Fibroblast of skin of back (primary cell): ENCODE data around the gene RNU1-4.
"Not testable (repeated sequence)": the region's sequence is repeated elsewhere in the genome, so short reads cannot be mapped to it uniquely, and the experiment has no call there.

Experiments used
- DNase-seq: peaks from one replicate; pipeline ENCODE4 v3.0.0-alpha.2; 2013

RNU1-4 gene

DNA sequence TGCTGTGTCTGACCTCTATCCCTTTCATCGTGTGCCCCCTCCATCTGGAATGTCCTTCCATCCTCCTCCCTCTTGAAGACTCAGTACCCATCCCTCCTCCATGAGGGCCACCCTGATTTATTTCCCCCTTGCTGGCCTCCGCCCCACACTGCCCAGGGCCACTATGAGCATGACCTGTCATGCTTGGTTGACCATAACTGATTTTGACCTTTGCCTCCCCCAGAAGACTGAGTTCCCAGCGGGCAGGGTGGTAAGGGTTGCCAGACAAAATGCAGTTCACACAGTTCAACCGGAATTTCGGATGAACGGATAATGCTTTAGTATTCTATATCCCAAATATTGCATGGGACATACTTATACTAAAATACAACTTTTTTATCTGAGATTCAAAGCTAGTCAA, 31.6 kb upstream of the RNU1-4 start:
- DNase-seq = not testable (repeated sequence)

DNA sequence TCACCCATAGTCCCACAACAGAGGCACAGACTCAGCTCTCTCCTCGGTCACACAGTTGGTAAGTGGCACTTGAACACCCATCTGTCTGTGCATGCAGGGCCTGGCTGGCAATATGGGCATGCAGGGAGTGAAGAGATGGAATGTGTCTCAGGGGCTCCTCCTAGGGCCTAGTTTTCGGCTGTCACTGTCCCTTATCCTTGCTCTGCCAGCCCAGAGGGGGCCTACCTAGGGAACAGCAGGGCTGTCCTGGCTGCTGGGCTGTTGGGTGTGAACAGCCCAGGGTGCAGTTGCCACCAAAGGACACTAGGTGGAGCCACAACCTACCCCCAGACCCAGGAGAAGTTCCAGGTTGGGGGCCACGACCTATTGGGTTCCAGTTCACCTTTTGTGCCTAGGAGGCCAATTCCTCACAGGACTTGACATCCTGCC, 30.6 kb upstream of the RNU1-4 start:
- DNase-seq = not testable (repeated sequence)

DNA sequence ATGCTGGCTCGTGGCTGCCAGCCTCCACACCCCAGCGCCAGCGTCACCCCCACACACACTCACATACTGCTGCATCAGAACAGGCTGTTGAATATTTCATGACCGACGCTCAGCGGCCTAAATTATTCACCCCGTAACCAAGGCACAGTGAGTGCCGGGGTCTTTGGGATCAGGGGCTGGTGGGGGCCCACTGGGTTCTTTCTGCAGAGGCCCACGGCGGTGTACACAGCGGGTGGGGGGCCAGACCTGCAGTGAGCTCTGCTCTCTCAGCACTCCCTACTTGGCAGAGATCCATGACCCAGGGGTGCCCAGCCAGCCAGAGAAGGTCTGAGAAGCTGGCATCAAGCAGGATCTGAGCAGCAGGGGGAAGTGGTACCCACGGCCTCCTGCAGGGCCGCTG, 29.7 kb upstream of the RNU1-4 start:
- not testable (repeated sequence) for DNase-seq

DNA sequence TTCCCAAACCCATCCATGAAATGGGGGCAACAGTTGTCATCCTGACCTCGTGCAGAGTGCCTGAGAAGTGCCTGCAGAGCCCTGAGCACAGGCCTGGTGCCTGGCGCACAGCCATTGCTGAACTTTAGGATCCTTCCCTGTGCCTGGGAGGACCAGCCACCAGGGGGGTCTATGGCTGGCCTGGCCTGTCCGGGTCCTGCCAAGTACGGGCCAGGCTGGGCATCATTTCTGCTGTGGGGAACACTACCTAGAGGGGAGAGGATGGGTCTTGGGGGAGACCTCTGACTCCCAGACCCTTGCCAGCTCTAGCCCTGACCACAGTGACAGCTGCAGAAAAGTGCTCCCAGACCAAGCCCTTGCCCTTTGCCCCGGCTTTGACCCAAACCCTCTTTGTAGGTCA, 28.2 kb upstream of the RNU1-4 start:
- DNase-seq = not testable (repeated sequence)

DNA sequence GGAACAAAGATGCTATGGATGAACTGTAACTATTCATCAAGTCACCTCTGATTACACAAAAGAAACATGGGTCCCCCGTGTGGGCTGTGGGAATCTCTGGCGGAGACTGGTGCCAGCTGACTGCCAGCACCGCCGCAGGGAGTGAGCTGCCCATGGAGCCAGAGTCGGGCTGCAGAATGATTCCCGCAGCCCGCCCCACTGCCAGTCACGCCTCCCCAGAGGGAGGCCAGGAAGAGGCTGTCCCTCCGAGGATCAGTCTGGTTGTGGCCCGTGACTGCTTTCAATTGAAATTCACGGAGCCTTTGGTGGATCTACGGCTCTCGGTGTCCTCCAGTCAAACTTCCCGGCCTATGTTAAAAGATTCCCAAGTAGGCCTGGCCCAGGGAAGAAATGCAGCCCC, 27.7 kb upstream of the RNU1-4 start:
- not testable (repeated sequence) for DNase-seq

DNA sequence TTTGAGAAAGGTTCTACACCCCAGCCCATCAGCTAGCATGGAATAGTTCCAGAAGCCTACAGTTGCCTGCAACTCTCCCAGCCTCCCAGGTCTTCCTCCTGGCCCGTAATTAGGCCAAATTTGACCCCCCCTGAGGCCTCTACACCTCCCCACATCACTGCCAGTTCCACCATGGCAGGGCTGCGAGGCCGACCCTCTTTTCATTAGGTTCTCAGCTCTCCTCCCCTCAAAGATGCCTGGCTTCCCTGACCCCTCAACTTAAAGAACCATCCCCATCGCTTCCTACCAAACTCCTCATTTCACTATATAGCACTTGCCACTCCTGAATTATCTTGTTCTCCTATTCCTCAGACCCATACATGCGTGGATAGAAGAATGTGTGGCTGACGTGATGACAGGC, 27.3 kb upstream of the RNU1-4 start:
- not testable (repeated sequence) for DNase-seq

DNA sequence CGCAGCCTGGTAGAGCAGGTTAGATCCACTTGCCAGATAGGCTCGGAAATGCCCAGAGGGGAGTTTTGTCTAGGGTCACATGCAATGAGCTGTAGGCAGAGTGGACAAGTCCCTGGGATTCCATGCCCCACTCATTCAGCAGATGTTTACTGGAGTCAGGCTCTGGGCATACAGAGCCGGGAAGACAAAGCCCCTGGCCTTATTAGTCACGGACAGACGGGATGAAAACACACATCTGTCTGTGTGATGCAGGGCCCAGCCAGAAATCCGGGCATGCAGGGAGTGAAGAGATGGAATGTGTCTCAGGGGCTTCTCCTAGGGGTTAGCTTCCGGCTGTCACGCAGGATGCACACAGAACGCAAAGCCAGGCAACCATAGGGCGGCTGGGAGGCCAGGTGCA, 26.8 kb upstream of the RNU1-4 start:
- not testable (repeated sequence) for DNase-seq

DNA sequence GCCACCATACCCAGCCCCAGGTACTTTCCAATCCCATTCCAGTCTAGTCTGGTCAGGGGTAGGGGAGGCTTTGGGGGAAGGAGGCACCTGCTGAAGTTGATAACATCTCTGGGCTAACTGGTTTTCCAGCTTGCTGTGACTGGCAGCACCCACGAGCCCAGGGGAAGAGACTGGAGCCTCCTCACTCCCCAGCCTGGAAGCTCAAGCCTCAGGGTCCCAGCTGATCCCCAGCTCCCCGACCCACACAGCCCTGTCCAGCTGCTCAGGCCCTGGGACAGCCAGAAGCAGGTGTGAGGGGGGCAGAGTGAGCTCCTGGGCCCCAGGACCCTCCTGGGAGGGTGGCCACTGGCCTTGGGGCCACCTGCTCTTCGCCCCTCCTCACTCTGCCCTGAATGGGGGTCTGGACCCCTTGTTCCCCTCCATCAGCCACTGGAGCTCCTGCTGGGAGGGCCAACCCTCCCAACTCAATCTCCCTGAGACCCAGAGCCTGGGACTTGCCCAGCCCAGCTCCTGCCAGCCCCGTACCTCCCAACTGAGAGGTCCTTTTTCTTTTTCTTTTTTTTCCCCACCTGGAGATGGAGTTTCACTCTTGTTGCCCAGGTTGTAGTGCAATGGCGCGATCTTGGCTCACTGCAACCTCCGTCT, 23.5 kb upstream of the RNU1-4 start:
- DNase-seq = no peak

DNA sequence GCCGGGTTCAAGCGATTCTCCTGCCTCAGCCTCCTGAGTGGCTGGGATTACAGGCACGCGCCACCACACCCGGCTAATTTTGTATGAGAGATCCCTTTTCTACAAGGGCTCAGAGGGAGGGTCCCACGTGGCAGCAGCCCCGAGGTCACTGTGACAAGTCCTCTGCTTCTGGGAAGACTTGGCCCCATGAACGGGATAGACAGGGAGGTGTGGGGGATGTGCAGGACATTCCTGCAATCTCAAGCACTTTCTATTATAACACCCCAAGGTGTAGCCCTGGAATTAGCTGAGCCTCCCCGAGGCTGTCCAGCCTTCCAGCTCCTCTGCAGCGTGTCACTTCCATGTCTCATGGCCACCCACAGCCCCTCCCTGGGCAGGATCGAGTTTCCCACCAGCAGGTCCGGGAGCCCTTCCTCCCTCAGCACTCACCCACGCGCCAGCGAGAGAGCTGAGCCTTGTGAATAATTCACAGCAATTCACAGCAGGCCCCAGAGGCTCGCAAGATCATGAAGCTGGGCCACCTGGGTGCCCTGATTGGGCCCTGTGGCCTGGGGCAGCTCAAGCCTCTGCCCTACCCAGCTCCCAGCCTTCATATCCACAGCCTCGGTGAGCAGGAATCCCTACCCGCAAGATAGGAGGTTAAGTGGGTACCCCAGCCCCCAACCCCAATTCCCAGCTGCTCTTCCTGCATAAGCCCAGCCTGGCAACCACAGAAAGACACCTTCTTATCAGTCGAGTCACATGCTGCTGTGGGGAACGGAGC, 22.8 kb upstream of the RNU1-4 start:
- DNase-seq = no peak

DNA sequence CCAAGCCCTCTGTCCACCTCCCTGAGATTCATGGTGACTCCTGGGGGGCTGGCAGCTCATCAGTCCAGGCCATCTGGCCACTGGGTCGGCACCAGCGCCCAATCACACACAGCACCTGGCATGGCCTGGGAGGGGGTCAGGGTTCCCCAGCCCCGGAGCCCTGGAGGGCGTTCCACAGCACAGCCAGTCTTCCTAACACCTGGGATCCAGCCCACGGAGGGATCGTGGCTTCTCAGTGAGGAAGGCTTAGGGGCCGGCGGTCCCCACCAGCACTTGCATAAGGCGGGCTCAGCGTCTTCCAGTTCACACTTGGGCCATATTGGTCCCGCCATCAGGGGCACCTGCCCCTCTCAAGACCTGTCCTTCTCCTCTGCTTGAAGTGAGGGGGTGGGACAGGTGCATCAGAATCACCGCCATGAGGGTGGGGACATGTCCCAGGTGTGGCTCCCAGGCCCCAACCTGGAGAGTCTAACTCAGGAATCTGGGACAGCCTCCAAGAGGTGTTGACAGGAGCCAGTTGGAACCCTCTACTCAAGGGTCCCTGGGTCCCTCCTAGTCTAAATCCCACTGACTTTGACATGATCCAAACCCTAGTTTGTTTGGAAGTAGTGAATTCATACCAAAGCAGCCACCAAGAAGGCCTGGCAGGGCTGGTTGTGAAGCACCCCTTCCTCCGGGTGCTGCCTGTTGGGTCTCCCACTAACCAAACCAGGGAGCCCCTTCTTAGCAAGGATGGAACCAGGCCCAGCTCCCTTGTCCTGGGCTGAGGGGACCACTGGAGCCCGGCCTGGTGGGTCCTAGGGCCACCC, 22.0 kb upstream of the RNU1-4 start:
- DNase-seq = not testable (repeated sequence)

DNA sequence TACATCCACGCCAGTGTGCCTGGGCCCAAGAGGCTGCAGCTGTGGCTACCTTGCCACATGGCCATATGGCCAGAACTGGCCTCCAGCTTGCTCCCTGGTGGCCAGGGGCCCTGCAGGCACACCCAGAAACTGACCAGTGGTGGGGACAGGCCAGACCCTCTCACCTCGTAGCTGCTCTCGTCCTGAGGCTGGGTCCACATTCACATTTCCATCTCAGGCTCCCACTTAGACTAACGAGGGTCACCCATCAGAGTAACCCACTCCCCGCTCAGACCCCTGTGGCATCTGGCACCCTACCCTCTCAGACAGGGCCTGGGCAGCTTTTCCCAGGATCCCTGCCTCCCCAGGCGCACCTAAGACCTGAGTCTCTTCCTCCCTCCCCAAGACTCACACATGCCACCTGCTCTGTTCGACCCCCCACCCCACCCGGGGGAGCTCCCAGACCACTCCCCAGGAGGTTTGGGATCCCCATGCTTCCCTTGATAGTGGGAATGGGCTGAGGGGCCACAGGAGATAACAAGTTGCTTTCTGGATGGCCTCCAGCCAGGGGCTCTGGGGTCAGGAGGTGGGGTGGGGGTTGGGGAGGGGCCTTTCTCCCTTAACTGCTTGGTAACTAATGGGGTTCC, 21.3 kb upstream of the RNU1-4 start:
- no peak for DNase-seq

DNA sequence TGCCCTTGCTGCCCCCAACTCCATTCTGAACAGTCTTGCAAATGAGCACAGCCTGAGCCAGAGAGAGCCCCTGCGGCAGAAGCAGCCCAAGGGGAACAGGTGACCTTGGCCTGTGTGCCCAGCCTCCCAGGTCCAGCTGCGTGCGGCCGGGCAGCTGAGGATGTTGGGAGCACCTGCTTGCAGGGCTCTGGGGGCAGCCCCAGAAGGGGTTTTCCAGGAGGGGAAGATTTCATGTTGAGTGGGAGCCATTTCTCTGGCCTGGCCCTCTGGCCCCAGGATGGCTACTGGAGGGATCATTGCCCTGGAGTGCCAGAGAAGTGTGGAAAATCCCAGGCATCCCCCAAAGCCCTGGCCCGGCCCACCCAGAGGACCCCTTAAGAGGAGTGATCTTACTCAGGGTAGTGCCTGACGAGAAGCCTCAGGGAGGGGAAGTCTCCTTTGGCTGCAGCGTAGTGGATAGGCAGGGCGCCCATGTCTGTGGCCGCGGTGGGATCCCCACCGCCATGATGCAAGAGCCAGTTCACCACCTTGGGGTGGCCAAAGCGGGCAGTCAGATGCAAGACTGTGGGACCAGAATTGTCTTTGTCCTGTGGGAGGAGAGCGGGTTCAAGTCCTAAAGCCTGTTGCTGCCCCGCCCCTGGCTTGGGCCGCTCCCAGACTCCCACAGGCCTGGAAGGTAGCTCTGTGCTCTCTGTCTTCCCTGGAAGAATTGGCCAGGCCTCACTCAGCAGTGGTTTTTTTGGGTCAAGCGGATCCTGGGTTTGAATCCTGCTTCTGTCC, 20.6 kb upstream of the RNU1-4 start:
- no peak for DNase-seq

DNA sequence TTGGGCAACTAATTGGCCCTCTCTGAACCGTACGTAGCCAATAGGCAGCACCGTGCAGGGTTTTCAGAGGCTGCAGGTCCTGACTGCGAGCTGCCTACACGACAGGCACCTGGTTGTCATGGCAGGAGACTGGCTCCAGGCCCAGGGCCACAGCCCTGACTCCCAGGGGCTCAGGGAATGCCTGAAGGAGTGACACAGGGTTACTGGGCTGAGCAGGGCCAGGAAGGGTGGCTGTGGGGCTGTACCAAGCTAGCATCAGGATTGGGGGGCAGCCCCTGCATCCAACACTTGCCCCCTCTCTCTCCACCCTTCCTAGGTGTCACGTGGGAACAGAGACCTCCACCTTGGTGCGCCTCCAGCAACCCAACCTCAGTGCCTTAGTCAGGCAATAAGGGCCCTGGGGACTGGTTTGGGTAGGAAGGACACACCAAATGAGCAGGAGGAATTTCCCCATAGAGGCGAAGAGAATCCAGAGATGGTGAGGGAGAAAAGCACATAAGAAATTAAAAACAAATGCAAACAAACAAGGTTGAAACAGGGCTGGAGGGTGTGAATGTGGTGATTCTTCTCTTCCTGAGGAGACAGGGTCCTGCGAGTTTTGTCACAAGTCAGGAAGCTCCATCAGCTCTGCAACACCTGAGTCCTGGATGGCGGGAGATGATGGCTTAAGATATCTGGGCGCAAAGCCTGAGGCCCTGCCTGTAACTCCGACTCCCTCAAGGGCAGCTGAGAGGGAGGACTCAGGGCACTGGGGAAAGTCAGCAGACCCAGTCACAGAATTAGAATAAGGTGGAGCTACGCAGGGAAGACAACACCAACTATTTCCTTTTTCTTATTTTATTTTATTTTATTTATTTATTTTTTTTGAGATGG, 19.7 kb upstream of the RNU1-4 start:
- no peak for DNase-seq

DNA sequence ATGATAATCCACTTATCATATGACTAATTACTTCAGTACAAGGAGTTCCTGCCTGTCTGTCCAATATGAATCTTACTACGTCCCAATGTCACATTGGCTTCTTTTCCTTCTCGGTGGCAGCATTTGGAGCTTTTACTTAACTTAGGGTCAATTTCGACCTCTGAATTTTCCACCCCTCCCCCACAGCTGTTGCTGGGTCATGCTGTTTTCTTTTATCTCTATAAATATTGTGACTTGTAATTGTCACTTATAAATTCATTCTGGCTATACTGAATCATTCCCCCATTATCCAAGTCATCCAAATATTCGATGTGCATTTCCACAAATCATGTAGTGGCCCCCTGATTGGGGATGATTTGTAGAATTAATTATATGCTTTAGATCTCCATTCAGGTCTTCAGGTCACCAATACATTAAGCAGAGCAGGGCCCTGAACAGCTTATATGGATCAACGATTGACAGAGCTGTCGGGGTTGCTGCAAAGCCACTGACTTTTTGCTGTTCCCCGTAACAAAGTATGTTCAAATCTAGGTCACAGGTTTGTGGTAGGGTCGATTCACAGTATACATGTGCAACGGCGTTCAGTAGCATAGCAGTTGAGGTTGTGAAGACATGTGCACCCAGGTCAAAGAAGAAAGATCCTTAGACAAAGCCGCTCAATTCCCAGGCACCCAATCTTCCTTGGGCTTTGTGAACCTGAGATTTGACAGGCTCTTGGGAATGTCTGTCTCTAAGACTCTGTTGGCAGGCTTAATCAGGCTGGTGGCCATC, 18.3 kb upstream of the RNU1-4 start:
- DNase-seq = no peak

DNA sequence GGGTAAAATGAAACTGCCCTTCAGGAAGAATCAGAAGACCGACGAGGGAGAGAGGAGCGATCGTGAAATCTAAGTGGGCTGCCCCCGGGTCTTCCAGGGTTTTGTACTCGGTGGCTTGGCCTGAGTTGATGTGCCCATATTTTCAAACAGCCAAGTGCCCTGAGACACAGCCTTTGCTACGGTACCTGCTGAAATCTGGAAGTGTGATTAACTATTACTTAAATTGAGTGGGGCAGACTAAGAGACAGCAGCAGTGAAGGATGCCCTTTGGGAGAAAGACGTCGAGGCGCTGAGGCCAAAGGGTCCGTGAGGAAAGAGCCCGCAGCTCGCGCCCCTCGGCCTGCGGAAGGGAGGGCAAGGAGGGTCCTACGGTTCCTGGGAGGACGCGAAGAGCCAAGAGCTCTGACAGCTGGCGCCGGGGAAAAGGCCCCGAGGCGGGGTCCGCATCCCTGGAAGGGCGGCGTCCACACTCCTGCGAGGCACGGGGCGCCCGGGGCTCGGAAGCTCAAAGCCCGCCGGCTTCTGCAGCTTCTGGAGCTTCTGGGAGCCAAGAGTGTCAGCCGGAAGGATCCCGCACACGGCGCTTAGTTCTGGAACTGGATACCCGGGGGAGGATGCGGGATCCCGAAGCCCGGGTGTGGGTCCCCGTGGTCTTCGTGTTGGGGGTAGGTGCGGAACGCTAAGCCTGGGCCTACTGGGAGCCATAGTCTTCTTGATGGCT, 15.4 kb upstream of the RNU1-4 start:
- DNase-seq = no peak

DNA sequence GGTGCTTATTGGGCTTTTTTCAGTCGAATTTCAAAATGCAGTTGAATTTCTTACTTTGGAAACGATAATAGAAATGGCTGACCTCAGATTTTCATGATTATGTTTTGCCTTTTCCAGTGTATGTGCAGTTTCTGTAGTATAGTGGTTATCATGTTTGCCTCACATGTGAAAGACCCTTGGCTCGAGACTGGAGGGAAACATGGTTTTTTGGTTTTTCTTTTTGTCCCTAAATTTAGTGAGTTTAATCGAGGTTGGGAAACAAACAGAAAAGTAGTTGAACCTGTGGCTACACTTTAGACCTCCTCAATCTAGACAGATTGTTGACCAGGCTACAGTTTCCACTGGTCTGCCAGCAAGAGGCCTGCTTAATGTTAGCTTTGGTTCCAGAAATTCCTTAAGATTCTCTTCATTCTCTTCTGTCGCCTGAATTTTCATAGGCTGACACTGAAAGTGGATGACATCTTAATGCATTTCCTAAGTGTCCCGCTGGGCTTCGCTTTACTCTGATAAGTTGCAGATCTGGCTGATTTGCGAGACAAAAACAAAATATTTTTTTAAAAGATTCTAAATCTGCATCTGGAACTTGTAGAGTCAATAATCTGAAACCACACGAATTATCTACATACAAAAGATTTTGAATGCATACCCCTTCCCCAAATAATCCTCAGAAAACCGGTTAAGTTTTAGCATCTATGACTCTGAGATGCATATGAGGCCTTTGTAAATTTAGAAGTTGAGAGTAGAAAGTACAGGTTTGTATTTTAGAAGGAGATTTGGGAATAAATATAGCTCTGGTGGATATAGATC, 14.7 kb upstream of the RNU1-4 start:
- DNase-seq = not testable (repeated sequence)

DNA sequence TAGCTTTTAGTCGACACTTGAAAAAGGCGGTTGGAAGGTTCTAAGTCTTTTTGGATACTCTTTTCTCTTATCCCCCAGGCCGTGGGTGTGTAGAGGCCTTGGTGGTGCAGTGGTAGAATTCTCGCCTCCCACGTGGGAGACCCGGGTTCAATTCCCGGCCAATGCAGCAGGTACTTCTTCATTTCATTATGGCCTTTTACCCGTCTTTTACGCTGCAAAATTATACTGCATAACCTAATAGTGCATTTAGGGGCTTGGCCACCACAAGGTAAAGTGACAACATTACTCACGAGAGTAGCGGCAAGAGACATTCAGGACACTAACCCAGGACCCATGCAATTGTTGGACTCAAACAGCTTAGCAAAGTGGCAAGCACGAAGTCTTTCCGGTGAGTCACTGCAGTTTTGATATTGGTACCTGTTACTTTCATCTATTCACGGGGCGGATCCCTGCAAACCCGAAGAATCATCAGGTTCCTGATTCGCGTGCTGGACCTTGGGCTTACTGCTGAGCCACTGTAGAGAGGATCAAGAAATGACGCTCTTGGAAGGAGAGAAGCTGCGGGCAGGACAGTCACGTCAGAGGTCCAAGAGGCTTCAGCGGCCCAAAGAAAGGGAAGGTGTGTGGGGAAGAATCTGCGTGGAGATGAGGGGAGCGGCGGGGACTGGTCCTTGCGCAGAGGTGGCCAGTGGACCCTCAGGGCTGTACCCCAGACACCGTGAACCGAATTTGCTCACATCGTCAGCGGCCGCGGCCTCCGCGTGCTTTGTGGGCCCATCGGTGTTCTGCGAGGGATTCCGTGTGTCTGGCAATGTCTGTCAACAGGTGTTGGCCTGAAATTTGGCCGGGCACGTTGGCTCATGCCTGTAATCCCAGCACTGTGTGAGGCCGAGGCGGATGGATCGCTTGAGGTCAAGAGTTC, 12.9 kb upstream of the RNU1-4 start:
- peak; percentile 56 for DNase-seq
